AG08395 (cell line): ENCODE results near the gene UBE2C.
"Not testable (repeated sequence)": the region's sequence is repeated elsewhere in the genome, so short reads cannot be mapped to it uniquely, and the experiment has no call there.

ENCODE experiments used
- DNase-seq: peaks from one replicate; pipeline ENCODE4 v3.0.0; 2012; ENCODE audit warnings: mixed read lengths, low spot score

Gene UBE2C

DNA sequence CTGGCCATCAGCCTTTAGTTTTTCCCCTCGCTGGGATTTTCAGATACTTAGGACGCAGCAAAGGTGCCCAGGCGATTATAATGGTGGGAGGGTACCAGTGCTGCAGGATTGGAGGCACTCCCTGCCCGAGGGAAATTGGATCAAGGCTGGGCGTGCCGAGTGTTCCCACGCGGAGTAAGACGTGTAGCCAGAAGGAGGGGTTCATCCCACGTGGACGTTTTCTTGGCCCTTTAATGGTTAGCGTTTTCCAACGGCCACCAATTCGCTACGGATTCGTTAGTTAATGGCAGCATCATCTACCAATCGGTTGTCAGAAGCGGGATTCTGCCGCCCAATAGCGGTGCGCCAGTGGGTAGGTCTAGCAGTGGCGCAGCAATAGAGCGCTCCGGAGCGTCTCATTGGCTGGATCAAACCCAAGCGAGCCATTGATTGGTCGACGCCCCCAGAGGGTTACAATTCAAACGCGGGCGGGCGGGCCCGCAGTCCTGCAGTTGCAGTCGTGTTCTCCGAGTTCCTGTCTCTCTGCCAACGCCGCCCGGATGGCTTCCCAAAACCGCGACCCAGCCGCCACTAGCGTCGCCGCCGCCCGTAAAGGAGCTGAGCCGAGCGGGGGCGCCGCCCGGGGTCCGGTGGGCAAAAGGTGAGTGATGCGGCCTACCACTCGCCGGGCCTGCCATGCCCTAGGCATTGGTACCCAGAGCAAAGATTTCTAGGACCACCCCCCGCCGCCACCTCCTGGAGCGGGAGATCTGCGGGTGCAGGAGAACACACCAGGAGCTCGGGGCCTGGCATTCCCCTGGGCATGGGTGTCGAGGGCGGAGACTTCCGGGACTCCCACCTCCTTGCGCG is at the start of gene UBE2C:
Gene UBE2C (plus strand): TSS at position 488 of the 849 bp plus-strand sequence. CDS start 52 bp downstream, at position 540.
- peak; percentile 100 for DNase-seq

DNA sequence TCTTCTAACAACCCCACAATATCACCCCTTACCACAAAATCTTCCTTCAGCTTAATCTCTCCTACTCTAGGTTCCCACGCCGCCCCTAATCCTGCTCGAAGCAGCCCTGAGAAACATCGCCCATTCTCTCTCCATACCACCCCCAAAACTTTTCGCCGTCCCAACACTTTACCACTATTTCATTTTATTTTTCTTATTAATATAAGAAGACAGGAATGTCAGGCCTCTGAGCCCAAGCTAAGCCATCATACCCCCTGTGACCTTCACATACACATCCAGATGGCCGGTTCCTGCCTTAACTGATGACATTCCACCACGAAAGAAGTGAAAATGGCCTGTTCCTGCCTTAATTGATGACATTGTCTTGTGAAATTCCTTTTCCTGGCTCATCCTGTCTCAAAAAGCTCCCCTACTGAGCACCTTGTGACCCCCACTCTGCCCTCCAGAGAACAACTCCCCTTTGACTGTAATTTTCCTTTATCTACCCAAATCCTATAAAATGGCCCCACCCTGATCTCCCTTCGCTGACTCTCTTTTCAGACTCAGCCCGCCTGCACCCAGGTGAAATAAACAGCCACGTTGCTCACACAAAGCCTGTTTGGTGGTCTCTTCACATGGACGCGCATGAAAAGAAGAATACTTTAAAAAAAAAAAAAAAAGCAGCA is 47.7 kb upstream of the UBE2C start:
- not testable (repeated sequence) for DNase-seq

DNA sequence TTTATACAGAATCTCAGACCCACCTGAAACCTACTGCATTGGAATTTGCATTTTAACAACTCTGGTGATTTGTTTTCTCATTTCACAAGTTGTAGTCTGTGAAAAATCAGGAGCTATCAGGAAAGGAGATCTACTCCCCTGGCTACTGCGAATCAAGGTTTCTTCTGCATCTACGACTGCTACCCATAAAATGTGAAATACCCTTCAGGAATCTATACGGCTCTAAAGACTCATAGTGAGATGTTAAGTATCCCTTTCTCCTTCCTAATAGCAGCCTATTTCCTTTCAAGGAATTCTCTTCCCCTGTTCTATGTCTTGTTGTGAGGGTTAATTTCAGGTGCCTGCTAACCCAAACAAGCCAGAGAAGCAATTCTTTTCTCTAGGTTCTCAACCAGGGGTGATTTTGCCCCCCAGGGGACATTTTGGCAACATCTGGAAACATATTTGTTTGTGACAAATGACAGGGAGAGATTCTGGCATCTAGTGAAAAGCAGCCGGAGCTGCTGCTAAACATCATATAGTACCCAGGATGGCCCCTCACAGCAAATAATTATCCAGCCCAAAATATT is 47.1 kb upstream of the UBE2C start:
- DNase-seq, result no peak

DNA sequence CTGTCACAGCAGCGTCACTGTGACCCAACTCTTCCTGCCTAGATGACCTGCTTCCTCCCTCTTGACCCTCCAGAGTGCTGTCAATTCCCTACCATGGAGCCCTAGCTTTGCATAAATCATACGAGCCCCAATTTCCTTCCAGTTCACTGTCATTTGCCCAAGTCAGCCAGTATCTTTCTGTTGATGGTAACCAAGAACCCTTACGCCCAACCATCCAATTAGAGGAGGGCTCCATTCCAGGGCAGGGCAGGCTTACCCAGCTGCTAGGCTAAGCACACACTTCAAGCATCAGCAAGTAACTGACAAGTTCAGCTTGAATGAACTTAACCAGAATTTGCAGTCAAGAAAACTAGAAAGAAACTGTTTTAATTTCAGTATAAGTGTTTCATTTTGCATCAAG is 46.5 kb upstream of the UBE2C start:
- no peak for DNase-seq

DNA sequence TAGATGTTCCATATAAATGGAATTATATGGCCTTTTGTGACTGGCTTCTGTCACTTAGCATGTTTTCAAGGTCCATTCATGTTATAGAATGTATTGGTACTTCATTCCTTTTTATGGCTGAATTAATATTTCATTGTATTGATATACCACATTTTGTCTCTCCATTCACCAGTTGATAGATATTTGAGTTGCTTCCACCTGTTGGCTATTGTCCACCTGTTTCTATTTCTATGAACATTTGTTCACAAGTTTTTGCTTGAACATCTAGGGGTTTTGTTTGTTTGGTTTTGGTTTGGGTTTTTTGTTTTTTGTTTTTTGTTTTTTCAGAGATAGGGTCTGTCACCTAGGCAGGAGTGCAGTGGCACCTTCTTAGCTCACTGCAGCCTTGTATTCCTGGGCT is 44.0 kb upstream of the UBE2C start:
- no peak for DNase-seq

DNA sequence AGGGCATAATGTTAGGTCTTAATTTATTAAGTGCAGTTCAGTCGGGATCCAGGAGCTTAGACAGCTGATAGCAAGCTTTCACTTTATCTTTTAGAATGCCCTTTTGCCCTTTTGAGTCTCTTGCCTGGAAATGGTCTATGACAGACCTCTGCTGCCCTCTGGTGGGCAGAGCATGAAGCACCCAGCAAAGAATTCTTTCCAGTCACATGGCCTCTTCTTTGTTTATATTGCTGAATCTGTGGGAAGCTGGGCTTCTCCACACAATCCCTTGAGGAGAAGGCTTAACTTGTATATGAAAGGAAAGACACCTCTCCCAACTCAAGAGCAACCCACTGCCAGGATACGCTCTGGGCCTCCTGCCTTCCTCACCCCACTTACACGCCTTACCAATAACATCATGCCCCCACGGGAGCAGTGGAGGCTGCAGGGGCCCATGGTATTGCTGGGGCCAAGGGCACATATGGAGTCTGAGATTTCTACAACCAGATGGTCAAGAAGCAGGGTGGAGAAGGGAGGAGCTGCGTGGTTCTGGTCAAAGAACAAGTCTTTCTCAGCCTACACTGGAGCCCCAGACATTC is 41.2 kb upstream of the UBE2C start:
- peak; percentile 74 for DNase-seq

DNA sequence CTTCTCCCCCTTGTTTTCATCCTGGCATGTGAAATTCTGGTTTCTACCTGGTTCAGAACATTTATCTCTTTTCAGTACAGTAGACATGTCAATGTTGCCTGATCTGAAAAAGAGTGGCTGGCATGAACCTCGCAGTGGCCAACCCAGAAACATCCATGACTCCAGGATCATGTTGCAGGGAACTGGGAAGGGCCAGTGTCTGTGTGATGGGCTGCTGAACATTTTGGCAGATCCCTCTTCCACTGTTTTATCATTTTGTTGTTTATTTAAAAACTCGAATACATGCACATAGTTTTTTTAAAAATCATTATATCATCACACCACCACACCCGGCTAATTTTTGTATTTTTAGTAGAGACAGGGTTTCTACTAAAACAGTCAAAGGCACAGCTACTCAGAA is 39.8 kb upstream of the UBE2C start:
- no peak for DNase-seq

DNA sequence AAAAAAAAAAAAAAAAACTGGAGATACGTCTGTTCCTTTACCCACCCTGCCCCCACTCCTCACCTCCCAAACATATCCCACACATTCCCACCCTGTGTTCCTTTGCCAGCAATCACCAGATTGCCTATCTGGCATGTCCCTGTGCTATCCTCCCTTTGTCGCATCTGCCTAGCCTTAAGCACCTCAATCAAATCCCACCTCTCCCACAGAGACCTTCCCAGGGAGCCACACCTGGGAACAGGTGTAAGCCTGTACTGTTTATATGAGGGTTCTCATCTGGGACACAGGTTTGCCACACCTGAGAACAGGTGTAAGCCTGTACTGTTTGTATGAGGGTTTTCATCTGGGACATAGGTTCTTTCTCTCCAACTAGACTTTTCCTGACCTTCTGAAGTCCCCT is 37.5 kb upstream of the UBE2C start:
- DNase-seq, result no peak

DNA sequence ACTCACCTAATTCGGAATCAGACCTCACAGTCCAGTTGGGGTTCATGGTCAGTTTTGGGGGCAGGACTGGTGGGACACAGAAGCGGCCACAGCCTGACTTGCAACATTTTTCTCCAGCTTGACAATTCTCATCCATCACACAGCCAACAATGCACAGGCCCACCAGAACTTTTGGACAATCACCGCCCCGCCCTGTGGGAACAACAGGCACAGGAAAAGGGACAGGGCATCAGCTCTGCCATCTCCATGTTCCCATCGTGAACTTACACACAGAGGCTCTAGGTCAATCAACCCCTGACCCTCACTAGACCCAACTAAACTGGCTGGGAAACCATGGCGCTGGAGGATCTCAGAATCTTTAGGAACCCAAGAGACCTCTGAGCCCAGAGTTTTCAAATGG is 37.0 kb upstream of the UBE2C start:
- DNase-seq, result no peak

DNA sequence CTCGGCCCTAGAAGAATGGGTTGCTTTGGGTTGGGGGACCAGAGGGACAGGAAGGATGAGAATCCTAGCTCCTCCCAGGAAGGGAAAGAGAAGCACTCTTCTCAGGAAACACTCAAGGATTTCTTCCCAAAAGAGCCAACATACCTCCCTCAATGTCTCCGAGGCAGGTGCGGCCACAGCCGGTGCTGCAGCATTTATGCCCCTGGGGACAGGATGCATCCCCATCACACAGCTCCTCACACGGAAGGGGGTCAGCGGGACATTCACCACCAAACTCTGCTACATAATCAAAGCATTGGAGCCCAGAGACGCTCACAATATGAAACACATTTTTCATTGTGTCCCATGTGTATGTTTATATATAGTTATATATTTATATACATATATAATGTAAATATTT is 35.5 kb upstream of the UBE2C start:
- no peak for DNase-seq

DNA sequence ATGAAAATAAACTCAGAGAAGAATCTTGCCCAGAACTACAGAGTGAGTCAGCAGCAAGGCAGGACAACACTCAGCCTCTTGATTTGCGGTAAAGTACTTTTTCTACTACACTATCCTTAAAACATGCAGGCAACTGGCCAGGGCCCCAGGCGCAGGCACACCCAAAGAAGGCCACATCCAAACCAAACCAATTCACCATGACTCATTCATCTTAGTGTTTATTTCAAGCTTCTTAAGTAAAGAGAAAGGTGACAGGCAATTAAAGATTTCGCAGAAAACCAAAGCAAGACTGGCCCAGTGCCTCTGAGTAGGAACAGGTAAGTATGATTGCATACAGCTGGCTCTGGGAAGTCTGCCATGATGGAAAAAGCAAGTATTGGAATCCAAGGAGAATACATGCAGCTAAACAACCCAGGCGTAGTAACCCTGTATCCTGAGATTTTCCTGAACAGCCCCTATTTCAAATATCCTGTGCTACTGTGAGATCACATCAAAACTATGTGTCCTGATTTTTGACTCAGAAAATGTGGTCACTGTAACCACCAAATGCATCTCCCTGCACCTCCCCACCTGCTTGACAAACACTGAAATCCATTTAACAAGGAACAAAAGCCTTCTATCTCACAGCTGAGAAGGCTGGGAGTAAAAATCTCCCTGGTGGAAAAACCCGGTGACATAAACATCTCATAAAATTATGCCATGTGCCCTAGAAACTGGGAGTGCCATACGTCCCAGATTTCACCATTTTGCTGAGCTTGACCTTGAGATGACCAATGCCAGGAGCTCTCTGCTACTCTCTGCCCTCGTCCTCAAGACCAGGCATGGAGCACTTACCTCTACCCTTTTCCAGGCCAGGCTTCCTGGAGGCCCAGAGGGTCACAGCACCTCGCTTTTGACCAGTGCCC is 33.2 kb upstream of the UBE2C start:
- peak; percentile 96 for DNase-seq

DNA sequence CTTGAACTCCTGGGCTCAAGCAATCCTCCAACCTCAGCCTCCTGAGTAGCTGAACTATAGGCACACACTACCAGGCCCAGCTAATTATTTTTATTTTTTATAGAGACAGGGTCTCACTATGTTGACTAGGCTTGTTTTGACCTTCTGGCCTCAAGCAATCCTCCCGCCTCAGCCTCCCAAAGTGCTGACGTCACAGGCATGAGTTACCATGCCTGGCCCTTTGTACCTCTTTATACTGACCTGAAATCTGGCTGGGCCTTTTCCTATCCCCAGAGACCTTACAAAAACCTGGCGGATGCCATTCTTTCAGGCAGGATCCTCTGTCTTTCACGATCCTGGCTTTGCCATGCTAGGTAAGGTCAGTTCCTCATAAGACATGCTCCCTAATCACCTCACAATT is 32.3 kb upstream of the UBE2C start:
- no peak for DNase-seq

DNA sequence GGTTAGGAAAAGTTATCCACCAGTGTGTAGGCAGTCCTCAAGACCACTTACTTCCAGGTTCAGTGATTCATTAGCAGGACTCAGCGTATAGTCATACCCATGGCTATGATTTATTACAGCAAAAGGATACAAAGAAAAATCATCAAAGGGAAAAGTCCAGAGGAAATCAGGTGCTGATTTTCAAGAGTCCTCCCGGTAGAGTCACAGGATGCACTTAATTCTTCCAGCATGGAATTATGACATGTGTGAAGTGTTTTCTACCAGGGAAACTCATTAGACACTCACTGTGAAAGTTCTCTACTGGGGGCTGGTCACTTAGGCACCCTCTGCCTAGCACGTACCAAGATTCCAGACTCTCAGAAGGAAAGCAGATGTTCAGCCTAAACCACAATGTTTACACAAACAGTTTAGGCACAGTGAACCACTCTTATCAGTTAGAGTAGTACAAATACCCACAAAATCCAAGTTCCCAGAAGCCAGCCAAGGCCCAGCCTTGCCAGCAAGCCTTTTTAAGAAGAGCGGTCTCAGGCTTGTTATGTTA is 31.0 kb upstream of the UBE2C start:
- DNase-seq, result peak; percentile 60

DNA sequence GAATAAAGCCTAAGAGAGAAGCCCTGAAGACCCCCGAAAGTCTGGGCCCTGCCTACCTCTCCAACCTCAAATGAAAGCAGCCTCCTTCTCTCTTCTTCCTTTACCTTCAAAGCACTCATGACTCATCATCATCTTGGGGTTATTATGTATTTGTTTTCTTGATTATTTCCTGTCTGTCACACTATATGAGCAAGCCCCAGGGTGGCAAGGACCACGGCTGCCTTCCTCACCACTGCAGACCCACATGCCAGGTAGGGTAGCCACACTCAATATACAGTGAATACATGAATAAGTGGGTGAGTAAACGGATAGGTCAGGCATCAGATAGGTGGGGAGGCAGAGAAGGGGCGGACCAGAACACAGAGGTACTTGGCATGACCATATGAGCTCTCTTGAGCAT is 29.6 kb upstream of the UBE2C start:
- no peak for DNase-seq

DNA sequence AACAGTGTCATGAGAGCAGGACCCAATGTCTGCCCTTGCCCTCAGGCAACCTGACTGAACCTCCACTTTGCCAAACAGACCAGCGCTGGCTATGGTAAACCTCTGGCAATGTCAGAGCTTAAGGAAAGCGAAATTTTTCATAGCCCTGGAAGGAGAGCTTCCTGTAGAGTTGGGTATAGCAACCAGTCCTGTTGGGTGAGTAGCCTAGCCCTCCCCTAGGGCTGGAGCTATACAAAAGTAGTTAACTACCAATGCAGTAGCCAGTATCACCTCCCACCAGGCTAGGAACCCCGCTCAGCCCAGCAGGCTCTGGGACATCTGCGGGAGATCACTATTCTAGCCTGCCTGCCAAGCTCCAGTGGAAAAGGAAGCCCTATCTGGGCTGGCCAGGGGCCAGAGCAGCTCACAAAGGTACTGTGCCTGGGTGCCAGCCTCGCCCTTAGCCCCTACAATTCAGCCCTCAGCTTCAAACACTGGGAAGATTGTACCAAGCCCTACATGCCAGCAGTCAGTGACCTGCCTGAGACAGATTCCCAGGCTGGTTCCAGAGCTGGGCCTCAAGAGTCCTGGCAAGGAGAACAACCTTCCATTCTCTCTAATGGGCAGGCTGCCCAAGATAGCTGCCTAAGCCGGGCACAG is 28.7 kb upstream of the UBE2C start:
- no peak for DNase-seq

DNA sequence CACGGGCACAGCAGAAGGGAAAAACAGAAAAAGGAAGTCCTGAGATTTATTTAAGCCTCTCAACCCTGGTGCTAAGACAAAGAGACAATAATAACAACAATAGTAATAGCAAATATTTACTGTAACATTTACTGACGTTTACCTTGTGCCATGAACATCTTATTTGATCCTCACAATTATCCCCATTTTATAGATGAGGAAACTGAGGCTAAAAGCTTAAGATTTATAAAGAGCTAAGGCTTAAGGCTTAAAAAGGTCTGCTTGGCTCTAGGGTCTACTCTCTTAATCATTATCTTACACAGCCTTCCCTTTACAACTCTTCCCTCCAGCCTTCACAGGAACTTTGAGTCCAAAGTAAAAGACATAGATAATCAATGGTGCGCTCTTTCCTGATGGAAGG is 24.1 kb upstream of the UBE2C start:
- DNase-seq, result no peak

DNA sequence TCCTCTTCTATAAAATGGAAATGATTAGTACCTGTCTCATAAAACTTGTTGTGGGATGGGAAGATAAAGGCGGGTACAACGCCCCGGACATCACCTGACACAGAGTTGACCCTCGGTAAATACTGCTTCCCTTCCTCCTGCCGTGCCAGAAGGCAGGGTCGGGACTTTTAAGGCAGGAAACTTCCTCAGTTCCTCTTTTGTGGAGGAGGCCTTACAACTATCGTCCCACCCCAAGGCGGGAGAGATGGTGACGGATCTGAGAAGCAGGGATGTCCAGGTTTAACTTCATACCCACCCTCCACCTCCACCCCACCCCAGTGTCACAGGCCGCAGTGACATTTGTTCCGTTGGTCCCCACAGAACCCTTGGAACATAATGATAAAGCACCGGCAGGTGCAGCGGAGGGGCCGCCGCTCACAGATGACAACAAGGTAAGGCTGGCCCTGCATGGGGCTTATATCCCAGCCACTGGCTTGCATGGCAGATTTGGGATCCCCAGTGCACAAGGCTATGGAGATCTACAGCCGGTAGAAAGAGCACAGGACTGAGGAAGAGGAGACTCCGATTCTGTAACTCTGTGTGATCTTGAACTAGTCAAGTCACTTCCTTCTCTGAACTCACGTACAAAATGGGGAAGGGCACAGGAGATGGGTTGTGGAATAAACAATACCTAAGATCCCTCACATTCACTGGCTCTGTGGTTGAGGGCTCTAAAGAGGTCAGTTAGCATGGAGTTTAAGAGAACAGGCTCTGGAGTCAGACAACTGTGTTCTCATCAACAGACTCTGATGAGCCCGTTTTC is 19.9 kb upstream of the UBE2C start:
- DNase-seq, result no peak

DNA sequence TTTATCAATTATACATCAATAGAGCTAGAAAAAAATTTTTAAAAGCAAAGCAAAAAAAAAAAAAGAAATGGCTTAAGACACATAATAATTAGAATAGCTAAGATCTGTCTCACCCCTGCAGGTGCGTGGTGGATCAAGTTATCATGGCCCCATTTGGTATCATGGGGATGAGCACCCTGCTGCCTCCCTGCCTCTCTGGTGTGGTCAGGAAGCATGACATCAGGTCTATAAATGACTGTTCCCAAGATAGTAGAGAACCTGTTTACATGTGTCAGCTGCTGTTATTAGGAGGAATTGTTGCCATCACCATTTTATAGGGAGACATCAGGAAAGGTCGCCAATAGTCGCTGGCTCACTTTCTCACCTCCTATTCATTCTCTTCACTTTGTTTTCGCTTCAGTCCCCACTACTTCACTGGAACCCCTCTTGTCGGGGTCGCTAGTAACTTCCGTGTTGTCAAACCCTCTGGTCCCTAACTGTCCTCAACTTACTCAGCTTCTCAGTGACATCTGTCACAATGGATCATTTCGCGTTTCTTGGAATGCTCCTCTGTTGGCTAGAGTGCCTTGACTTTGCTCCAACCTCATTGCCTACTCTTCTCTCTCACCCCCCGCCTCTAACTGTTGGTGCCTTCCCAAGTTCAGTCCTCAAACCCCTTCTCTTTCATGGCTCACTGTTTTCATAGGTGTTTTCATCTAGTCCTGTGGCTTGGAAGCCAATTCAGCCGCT is 15.9 kb upstream of the UBE2C start:
- DNase-seq, result no peak

DNA sequence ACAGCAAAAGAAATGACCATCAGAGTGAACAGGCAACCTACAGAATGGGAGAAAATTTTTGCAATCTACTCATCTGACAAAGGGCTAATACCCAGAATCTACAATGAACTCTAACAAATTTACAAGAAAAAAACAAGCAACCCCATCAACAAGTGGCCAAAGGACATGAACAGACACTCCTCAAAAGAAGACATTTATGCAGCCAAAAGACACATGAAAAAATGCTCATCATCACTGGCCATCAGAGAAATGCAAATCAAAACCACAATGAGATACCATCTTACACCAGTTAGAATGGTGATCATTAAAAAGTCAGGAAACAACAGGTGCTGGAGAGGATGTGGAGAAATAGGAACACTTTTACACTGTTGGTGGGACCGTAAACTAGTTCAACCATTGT is 14.9 kb upstream of the UBE2C start:
- not testable (repeated sequence) for DNase-seq
